GM18868 (cell line): ENCODE measurements around the gene NT5C3A.
"Not testable (repeated sequence)": the region's sequence is repeated elsewhere in the genome, so short reads cannot be mapped to it uniquely, and the experiment has no call there.

Experiments used
- ATAC-seq: cut with Tn5 transposase; IDR thresholded peaks from one replicate; pipeline ENCODE4 v1.9.1; 2021; ENCODE audit warnings: mild to moderate bottlenecking, moderate library complexity; ENCODE audit not compliant: unreplicated experiment

Gene NT5C3A

GRCh38 chr7:33062023-33062781 lies at the start of gene NT5C3A:
Gene NT5C3A (minus strand): TSS chr7:33062776. CDS start chr7:33062705, 71 bp downstream.
- peak; percentile 5 for ATAC-seq

GRCh38 chr7:33111614-33112013 lies 49.0 kb upstream of the NT5C3A start:
- ATAC-seq = no peak

- no peak for ATAC-seq
Observed at GRCh38 chr7:33109758-33110238, 47.2 kb upstream of the NT5C3A start.

DNA sequence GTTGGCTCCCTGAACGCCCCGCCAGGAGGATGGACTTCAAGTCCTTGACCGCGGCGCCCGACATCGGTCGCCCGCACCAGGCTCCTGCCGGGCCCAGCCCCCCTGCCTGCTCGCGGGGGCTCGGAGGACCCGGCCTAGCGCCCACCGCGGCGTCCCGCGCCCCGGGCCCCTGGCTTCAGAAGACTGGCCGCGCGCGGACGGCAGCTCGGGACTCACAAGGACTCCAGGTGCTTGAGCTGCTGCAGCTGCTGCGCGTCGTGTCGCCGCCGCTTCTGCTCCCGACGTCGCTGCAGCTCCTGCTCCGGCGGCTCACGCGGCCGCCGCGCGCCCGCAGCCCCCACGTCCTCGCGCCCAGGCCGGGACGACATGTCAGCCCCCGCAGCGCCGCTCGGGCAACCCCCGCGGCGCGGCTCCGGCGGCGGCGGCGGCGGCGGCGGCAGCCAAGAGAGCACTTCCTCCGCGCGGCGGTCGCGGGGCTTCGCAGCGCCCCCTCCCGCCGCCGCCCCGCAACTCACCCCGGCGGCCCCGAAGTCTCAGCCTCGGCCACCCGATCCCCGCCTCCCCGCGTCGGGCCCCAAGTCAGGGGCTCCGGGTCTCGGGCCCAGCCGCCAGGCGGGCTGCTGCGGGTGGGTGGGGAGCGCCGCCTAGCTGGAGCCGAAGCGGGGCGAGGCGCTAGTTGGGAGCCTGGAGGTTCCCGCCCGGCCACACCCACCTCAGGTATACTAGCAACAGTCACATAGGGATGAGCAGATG lies 46.6 kb upstream of the NT5C3A start, which contains the start of gene RP9:
Gene RP9 (minus strand): TSS at position 400 of the 753 bp plus-strand sequence. CDS start 32 bp downstream, at position 368.
- peak; percentile 87 for ATAC-seq

DNA sequence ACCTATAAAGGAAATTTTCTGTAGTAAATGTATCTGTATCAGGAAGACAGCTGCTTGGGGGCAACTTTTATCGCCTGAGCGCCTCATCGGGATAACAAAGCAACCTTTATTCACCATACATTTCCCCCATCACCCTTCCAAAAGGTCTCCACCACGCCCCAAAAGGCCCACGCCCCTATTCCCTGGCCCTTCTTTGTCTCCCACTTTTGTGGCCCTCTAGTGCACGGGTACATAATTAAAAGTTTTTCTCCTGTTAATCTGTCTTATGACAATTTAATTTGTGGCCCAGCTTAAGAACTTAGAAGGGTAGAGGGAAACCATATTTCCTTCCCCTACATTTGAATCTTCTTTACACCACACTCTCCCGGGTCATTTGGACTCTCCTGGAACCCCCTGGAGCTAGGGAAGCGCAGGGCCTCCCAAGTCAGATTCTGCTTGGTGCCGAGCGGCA lies 46.0 kb upstream of the NT5C3A start:
- no peak for ATAC-seq

- ATAC-seq = peak; percentile 52
Observed at GRCh38 chr7:33107136-33108066, 44.8 kb upstream of the NT5C3A start.

- ATAC-seq = no peak
Observed at GRCh38 chr7:33101906-33102305, 39.3 kb upstream of the NT5C3A start.

DNA sequence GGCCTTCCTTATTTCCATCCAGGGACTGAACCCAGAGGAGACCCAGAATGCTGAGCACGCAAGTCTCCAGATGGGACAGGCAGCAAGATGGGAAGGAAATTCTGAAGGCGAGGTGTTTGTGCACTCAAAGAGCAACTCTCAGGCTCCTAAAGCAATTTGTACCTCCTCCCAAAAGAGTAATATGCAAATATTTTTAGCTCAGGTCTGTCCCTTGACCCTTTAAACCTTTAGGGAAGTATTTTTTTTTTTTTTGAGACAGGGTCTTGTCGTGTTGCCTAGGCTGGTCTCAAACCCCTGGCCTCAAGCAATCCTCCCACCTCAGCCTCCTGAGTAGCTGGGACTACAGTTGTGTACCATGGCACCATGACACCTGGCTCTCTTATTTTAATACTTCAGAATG lies 38.2 kb upstream of the NT5C3A start:
- ATAC-seq = no peak

- ATAC-seq = peak; percentile 56
Observed at GRCh38 chr7:33099154-33099940, 36.8 kb upstream of the NT5C3A start.

- ATAC-seq = not testable (repeated sequence)
Observed at GRCh38 chr7:33094745-33095275, 32.2 kb upstream of the NT5C3A start.

GRCh38 chr7:33093266-33093665 lies 30.7 kb upstream of the NT5C3A start:
- ATAC-seq = no peak

DNA sequence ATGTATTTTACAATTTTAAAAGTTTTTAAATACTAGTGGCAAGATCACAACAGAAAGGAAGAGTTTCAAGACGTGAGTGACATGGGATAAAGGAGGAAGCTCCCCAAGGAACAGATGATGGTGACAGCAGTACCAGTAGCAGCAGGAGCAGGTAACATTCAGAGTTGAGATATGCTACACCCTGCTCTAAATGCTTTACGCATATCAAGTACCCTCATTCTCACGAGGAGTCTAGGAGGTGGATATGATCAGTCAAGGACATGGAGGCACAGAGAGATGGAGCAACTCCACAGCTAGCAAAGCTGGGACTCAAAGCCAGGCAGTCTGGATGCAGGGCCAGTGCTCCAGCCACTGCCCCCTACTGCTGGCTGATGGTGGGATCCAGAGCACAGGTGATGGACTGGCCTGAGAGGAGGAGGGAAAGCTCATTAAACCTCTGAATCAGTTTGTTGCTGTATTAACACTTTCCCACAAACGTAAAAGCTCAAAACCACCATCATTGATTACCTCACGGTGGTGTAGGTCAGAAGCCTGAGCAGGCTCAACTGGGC lies 29.1 kb upstream of the NT5C3A start:
- ATAC-seq = no peak

- no peak for ATAC-seq
Observed at GRCh38 chr7:33091111-33091531, 28.5 kb upstream of the NT5C3A start.

DNA sequence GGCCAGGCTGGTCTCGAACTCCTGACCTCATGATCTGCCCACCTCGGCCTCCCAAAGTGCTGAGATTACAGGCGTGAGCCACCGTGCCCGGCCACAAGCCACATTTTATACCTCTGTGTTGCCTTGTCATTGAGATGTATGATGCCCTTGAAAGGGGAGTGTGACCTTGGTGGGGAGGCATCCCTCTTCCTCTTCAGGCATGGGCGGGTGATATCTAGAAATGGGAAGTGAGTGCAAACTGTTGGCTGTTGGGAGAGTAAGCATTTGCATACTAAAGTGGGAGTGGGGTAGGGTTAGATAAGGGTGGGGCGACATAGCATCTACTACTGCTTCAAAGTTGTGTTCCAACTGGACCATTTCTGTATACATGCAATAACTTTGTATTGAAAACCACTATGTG lies 26.6 kb upstream of the NT5C3A start:
- ATAC-seq = no peak

DNA sequence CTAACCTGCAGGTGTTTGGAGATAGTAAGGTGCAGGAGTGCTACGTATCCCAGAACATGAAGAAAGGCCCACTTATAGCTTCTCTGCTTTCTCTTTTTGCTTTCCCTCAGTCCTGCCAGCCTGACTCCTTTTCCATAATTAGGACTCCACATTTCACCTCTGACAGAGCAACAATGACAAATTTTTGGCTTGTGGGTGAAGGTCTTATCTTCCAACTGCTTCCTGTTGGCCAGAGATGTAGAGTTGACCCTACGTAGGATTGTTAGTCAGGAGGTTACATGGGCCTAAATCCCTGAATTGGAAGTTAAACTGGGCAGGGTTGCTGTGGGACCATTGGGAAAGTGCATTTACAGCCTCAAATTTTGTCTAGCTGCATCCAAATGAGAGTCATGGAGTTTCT lies 25.3 kb upstream of the NT5C3A start:
- no peak for ATAC-seq

DNA sequence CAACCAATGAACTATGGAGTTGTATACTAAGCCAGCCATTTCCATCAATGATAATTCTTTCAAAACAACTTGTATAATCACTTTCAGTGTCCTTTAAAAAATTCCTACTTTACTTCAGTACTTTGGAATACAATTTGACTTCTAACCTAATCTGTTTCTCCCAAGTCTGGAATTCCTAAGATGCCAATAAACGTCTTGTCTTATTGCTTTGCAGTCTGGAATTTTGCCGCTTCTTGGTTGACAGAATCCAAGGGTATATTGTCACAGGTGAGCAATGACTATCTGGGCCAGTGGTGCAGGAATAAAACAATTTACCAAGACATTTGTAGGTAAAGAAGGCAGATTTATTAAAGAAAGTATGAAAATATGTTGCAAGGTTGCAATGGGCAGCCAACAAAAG lies 24.8 kb upstream of the NT5C3A start:
- no peak for ATAC-seq

GRCh38 chr7:33079763-33080690 lies 17.5 kb upstream of the NT5C3A start:
- no peak for ATAC-seq

GRCh38 chr7:33079096-33079495 lies 16.5 kb upstream of the NT5C3A start:
- no peak for ATAC-seq
